Thoracic aorta (tissue), 2 donors: ENCODE measurements around the gene DUSP19. TPM values are rescaled to one million over a fixed set of nuclear protein-coding genes. Genes with fewer than 3 reads are reported as not detected.

Experiments
- ATAC-seq: fragments of 150-250 bp; one replicate; pipeline ENCODE4 v1.8.0; 2017; ENCODE audit warnings: low read depth; ENCODE audit not compliant: insufficient number of reproducible peaks, low FRiP score
- DNase-seq: peaks from one replicate; pipeline ENCODE4 v3.0.0-alpha.2; 2020; ENCODE audit warnings: low spot score
- H3K27ac ChIP-seq, 2 donors: fragments of 200-600 bp; sonication (generic); 1 replicate in 1 of 2; 2 replicates in 1 of 2; pipeline ENCODE4 v1.5.1; 2016; ENCODE audit warnings: mild to moderate bottlenecking in 2 of 2, moderate library complexity in 2 of 2
- H3K27me3 ChIP-seq: fragments of 200-600 bp; sonication (generic); replicated peaks from 2 replicates; pipeline ENCODE4 v1.6.0; 2016; ENCODE audit warnings: mild to moderate bottlenecking; ENCODE audit not compliant: insufficient read depth
- H3K36me3 ChIP-seq: fragments of 200-600 bp; sonication (generic); one replicate; pipeline ENCODE4 v1.5.1; 2016
- H3K4me1 ChIP-seq, 2 donors: fragments of 200-600 bp; sonication (generic); 1 replicate in 1 of 2; 2 replicates in 1 of 2; pipeline versions ENCODE4 v1.5.1 to v1.6.0; 2016; ENCODE audit warnings: low read depth in 2 of 2, mild to moderate bottlenecking in 1 of 2; ENCODE audit not compliant: control insufficient read depth in 1 of 2
- H3K4me3 ChIP-seq: fragments of 200-600 bp; sonication (generic); 2 replicates; pipeline ENCODE4 v1.5.1; 2016; ENCODE audit warnings: mild to moderate bottlenecking
- H3K9me3 ChIP-seq: fragments of 200-600 bp; sonication (generic); 2 replicates; pipeline ENCODE4 v1.5.1; 2016
- total RNA-seq, 2 donors: library from RNA; depleted of rRNA; stranded (reverse); fragments of >200 nt; gene quantifications; one replicate each; pipeline versions ENCODE4 v1.1.0 to v1.2.3, GENCODE V29; 2016
- TF ChIP-seq, protein P1 (sequence below): fragments of 200-600 bp; sonication (generic); IDR thresholded peaks from one replicate; pipeline ENCODE4 v1.5.1; 2019; ENCODE audit warnings: antibody characterized with exemption

DUSP19 gene
- total RNA-seq, 2 donors from 2014 or later, result 5.7 to 14.1 TPM

DNA sequence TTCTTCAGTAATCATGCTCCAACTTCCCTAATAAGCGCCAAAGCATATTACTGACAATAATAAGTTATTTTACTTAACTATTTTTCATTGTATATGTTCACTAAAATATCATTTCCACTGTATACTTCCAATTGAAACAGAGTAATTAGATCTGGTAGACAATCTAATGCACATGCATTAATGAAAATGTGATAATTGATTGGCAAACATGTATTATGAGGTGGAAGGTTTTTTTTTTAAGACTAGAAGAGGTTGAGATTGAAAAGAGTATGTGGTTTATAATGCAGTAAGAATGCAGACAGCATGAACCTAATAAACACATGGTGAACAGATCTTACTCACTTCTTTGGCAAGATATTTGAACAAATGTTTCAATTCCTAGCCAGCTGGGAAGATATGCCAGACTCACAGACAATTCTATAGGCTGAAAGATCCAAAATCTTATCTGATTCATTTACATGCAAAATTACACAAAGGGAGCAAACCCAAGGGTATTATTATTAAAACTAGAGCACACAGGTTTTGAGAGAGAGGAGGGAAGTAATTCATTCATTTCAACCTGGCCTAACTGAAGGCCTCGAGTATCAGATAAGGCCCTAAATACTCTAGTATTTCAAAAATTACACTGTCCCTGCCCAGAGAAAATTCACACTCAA lies 43.1 kb upstream of the DUSP19 start:
- H3K4me1 ChIP-seq, result peaks cover 39 to 73% of the 10 kb centered on the region in 2 donors
- H3K27ac ChIP-seq, result peak overlapping the region; percentile 98 to 99

DNA sequence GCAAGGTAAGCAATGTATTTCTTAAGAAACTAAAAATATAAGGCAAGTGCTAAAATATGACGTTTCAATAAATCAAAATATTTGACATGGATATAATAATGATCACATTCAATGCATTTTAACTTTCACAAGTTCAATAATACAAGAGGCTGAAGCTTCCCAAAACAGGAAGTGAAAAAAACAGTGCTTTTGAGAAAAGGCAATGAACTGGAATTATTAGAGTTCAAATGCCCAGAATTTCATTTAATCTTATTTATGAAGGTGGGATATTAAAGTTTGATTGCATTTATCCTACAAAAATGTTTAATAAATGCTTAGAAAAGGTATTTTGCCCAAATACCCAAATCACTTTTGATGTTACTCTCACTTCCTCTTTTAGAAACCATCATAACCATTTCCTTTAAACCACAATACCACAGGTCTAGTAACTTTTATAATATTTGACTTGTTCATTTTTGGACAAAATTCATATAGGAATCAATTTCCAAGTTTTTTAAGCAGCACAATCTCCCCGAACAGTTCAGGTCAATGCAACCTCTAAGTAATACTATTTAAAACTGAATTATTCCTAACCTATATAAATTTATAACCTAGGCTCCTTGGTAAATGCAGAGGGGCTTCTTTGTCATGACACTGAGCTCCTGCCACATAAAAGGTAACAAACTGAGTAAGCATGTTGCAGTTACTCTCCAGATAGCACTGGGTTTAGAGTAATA lies 42.4 kb upstream of the DUSP19 start:
- DNase-seq, result no peak
- Histone ChIP-seq H3K4me1 (peaks cover 39 to 66% of the 10 kb centered on the region in 2 donors), H3K27me3 (no peaks in the 10 kb centered on the region), H3K36me3 (no peaks in the 10 kb centered on the region), H3K9me3 (no peaks in the 10 kb centered on the region), H3K4me3 (peak overlapping the region; percentile 90), H3K27ac (peak overlapping the region; percentile 98 to 99)
- TF ChIP-seq, protein P1, sequence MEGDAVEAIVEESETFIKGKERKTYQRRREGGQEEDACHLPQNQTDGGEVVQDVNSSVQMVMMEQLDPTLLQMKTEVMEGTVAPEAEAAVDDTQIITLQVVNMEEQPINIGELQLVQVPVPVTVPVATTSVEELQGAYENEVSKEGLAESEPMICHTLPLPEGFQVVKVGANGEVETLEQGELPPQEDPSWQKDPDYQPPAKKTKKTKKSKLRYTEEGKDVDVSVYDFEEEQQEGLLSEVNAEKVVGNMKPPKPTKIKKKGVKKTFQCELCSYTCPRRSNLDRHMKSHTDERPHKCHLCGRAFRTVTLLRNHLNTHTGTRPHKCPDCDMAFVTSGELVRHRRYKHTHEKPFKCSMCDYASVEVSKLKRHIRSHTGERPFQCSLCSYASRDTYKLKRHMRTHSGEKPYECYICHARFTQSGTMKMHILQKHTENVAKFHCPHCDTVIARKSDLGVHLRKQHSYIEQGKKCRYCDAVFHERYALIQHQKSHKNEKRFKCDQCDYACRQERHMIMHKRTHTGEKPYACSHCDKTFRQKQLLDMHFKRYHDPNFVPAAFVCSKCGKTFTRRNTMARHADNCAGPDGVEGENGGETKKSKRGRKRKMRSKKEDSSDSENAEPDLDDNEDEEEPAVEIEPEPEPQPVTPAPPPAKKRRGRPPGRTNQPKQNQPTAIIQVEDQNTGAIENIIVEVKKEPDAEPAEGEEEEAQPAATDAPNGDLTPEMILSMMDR, result no peak
- ATAC-seq, result no peak

More for the DNA sequence above, 43.1 kb upstream of the DUSP19 start:
- peak overlapping the region; percentile 90 for H3K4me3 ChIP-seq
- H3K9me3 ChIP-seq, result no peaks in the 10 kb centered on the region
- DNase-seq (no peak), ATAC-seq (no peak)
- TF ChIP-seq, protein P1, result no peak
- no peaks in the 10 kb centered on the region for H3K27me3 ChIP-seq
- H3K36me3 ChIP-seq, result no peaks in the 10 kb centered on the region

DNA sequence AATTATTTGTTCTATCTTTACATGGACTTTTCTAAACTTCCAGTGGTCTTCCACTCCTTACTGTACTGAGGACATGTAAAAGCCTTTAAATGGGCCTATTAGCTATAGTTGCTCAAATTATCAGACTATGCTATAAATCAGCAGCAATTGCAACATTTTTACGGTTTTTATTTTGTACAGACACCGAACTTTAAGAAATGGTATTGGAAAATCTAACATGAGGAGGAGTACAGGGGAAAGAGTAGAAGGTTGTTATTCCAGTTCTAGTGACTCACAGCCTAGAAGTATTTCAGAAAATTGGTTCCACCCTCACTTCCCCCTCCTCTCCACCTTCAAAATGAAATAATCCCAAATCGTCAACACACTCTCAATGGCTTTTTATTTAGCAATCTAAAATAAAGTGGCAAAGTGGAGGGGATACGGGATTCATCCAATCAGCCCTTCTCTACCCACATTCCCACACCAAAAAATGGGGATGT lies 41.4 kb upstream of the DUSP19 start:
- no peak for ATAC-seq

DNA sequence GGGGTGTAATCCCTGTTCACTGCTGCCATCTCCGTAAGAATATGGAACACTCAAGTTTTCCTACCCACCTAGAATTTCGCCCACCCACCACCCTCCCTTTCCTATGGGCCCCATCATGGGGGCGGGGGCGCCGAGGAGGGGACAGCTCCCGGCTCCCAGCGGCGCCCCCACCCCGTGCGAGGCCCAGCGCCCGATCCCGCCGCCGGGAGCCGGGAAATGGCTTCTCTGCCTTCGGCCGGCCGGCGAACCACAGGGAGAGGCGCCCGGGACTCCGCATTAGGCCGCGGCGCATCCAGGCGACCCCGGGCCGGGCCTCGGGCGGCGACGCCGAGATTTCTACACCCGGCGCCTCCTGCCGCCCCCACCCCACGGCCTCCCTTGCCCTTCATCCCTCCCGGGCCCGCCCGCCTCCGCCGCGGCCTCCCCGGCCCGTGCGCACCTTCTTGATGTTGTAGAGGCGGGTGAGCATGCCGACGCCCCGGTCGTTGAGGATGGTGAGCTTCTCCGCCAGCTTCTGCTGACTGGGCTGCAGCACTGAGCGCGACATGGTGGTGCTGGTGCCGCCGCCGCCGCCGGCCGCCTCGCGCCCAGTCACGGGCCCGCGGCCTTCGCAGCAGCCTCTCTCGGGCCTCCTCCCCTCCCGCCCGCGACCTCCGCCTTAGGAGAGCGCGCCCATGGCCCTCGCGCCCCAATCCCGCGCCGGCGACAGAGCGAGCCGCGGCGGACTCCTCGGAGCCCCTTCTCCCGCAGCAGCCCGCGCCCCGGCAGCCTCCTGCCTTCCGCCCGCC lies 40.8 kb upstream of the DUSP19 start:
- Histone ChIP-seq H3K27me3 (no peaks in the 10 kb centered on the region), H3K9me3 (no peaks in the 10 kb centered on the region), H3K4me1 (peaks cover 30 to 50% of the 10 kb centered on the region in 2 donors), H3K27ac (peak overlapping the region; percentile 98 to 99), H3K4me3 (peak overlapping the region; percentile 90), H3K36me3 (no peaks in the 10 kb centered on the region)
- DNase-seq (no peak), ATAC-seq (peak; percentile 45)
- TF ChIP-seq, protein P1, result no peak

More for the DNA sequence above, 41.4 kb upstream of the DUSP19 start:
- H3K27ac ChIP-seq, result peak overlapping the region; percentile 98 to 99
- no peaks in the 10 kb centered on the region for H3K9me3 ChIP-seq
- H3K4me3 ChIP-seq, result peak overlapping the region; percentile 90
- DNase-seq, result no peak
- peaks cover 34 to 56% of the 10 kb centered on the region in 2 donors for H3K4me1 ChIP-seq
- H3K36me3 ChIP-seq, result no peaks in the 10 kb centered on the region
- TF ChIP-seq, protein P1, result no peak
- no peaks in the 10 kb centered on the region for H3K27me3 ChIP-seq
